GM18907 (cell line): ENCODE measurements around the gene AMT.

ENCODE experiments used
- ATAC-seq: cut with Tn5 transposase; IDR thresholded peaks from one replicate; pipeline ENCODE4 v1.9.1; 2021; ENCODE audit warnings: mild to moderate bottlenecking, moderate library complexity; ENCODE audit not compliant: unreplicated experiment

Gene AMT

DNA sequence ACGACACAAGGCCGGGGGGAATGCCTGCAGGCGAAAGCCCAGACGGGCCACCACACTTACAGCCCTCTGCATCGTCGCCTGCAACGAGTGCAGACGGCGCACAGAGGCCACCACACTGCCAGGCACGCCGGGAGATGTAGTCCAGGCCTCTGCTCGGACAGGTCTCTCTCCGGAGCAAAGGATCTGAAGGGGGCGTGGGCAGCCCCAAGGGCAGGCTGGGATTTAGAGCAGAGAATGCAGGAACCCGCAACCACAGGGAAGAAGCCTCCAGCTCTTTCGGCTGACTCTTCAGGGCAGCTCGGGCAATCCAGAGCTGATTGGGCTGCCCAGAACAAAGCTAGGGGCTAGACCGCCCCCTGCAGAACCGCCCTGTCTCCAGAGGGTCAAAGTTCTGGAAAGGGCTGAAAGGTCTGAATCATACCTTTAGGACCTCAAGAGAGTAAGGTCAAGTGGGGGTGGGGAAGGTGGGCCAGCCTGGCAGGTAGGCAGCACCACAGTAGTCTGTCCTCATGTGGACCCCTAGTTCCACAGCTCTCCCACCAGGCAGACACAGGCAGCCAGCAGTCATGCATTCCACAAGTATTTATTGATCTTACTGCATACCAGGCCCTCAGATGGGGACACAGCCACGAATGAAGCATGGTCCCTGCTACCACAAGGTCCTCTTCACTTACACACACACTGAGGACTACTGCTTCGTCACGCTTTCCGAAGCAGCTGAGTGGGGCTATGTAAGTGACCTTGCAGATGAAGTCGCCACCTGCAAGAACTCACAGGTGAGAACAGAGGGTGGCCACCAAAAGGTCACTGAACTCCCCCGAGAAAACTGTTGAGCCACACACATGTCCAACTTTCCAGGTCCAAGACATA lies at the start of gene AMT:
AMT (minus strand) TSS at position 95 of the 870 bp plus-strand sequence; CDS start at position 72, 23 bp downstream.
- no peak for ATAC-seq

DNA sequence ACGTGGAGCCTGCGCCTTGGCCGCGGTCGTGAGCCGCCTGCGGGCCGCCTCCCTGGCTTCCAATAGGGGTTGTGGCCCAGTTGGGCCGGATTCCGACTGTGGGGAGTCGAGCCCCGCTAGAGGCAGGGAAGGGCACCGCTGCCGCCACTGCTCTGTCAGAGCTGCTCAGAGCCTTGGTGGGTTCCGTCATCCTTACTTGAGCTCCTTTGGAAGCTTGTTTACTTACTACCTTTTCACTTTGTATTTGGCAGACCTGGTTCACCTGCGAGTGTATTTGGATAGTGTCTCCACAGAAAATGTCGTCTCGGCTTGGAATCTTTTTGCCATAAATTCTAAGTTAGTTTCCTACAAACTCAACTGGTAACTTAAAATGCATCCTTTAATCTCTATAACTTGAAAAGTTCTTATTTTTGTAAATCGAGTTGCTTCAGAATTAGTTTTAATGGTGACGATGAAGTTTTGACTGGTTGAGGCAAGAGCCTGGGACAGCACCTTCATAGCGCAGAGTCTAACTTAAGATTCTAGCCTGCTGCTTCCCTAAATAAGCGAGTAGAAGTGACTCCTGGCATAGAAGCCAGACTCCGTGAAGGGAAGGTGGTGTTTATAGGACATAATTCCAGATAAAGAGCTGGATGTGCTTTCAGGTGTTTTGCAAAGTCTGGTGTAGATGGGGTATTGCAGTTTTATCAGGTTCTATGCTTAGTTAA lies 48.6 kb upstream of the AMT start:
- ATAC-seq: peak; percentile 26

- peak; percentile 79 for ATAC-seq
Measured at GRCh38 chr3:49469936-49470713, 47.9 kb upstream of the AMT start, which contains the start of gene DAG1. TSS of gene DAG1 (plus strand) at chr3:49470267. CDS start at chr3:49510535, 40,268 bp downstream.

- no peak for ATAC-seq
Measured at GRCh38 chr3:49469037-49469935, 47.0 kb upstream of the AMT start.

GRCh38 chr3:49466085-49466484 lies 43.8 kb upstream of the AMT start:
- no peak for ATAC-seq

GRCh38 chr3:49465270-49466034 lies 43.2 kb upstream of the AMT start:
- no peak for ATAC-seq

DNA sequence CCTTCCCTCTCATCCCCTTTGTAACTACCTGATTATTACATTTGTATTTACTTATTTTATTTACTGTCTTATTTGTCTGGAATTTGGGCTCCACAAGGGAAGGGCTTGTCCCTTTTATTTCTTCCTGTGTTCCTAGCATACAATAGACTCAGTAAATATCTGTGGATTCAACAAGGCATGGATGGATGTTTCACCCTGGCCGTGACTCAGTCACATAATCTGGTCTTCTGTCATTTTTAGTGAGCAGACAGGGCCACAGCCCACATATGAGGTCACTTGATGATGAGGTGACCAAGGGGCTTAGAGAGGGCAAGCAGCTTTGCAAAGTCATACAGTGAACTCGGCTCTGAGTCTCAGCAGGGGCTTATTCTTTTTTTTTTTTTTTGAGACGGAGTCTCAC lies 39.9 kb upstream of the AMT start:
- ATAC-seq: no peak

GRCh38 chr3:49461443-49462171 lies 39.3 kb upstream of the AMT start:
- ATAC-seq: no peak

GRCh38 chr3:49460956-49461355 lies 38.7 kb upstream of the AMT start:
- ATAC-seq: no peak

- ATAC-seq: no peak
Measured at GRCh38 chr3:49460188-49460890, 38.1 kb upstream of the AMT start.

- ATAC-seq: no peak
Measured at GRCh38 chr3:49456466-49456865, 34.2 kb upstream of the AMT start.

DNA sequence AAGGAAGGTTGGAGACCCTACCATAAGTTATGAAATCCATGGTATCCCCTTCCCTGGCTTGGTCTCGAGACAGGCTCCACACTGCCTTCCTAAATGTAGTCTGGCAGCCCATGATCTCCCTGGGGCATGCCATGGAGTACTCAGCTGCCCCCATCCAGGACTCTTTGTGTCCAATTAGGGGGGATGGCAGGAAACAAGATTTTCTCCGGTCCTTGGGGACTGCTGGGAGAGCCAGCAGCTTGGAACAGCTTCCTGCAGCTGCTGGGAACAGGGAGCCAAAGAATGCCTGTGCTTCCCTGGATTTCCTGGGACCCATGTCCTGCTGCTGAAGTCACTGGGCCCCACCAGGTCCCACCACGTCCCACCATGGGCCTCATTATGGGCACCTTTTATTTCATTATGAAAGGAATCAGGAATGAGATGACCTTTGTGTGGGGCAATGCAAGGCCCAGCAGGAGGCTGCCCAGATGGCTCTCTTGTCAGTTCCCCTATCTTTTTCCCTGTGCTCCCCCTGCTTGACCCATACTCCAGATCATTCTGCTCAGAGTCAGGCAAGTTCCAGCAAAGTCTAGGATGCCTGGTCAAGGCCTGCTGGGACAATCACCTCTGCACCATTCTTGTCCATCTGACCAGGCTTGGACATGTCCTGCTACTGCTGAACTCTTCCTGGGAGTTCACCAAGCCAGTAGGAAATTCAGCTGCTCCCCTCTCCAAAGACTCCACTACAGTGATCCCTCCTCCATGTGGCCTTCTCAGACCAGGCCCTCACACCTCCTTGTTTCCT lies 32.8 kb upstream of the AMT start:
- no peak for ATAC-seq

DNA sequence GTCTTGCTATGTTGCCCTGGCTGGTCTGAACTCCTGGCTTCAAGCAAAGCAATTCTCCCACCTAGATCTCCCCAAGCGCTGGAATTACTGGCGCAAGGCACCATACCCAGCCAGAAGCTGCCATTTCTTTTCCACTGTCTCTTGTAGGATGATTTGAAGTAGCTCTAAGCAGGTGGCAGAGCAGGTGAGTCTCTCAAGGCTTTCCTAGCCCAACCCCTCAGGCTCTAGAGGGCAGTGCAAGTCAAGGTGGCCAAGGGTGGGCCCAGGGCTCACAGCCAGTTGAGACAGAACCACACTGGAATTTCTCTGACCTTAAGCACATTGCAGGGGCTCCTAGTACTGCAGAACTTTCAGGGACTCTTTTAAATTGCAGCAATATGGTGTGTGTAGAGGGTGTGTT lies 32.2 kb upstream of the AMT start:
- no peak for ATAC-seq

DNA sequence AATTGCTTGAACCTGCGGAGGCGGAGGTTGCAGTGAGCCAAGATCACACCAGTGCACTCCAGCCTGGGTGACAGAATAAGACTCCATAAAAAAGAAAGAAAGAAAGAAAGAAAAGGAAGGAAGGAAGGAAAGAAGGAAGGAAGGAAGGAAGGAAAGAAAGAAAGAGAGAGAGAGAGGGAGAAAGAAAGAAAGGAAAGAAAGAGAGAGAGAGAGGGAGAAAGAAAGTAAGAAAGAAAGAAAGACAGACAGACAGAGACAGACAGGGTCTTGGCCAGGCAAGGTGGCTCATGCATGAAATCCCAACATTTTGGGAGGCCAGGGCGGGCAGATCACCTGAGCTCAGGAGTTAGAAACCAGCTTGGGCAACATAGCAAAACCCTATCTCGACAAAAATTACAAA lies 31.3 kb upstream of the AMT start:
- no peak for ATAC-seq

- no peak for ATAC-seq
Measured at GRCh38 chr3:49445391-49445790, 23.1 kb upstream of the AMT start.

GRCh38 chr3:49434731-49435130 lies 12.5 kb upstream of the AMT start:
- no peak for ATAC-seq

- ATAC-seq: peak; percentile 3
Measured at GRCh38 chr3:49428752-49429080, 6.4 kb upstream of the AMT start.

- ATAC-seq: no peak
Measured at GRCh38 chr3:49427586-49427985, 5.3 kb upstream of the AMT start.
